HEK293T (cell line): ENCODE data around the gene XK.

ENCODE experiments used
- CTCF ChIA-PET: fragments of 350-600 bp; formaldehyde crosslinking; extraction: SDS; loops from one replicate; lab custom pipeline; 2021; ENCODE audit warnings: antibody characterized with exemption, inconsistent platforms; lab: Yijun Ruan, JAX
- POLR2A ChIA-PET: fragments of 350-600 bp; formaldehyde crosslinking; extraction: SDS; loops from one replicate; lab custom pipeline; 2020; ENCODE audit warnings: antibody characterized with exemption, inconsistent platforms; lab: Yijun Ruan, JAX
- DNase-seq: peaks from one replicate; pipeline ENCODE4 v3.0.0; 2012; ENCODE audit warnings: mixed read lengths; ENCODE audit errors: extremely low spot score
- ARNT ChIP-seq: fragments of 450-650 bp; IDR thresholded peaks from 2 replicates; pipeline ENCODE4 v1.6.1; 2017; ENCODE audit warnings: mild to moderate bottlenecking
- BHLHE40 ChIP-seq: fragments of 450-650 bp; IDR thresholded peaks from 2 replicates; pipeline ENCODE4 v1.6.1; 2016; ENCODE audit warnings: mild to moderate bottlenecking, moderate library complexity, borderline replicate concordance
- CTBP1 ChIP-seq: fragments of 450-650 bp; IDR thresholded peaks from 2 replicates; pipeline ENCODE4 v1.6.1; 2016; ENCODE audit warnings: borderline replicate concordance
- ELF4 ChIP-seq: fragments of 450-650 bp; IDR thresholded peaks from 2 replicates; pipeline ENCODE4 v1.6.1; 2017; ENCODE audit warnings: antibody characterized with exemption
- FOXA1 ChIP-seq: fragments of 450-650 bp; IDR thresholded peaks from 2 replicates; pipeline ENCODE4 v1.6.1; 2016; ENCODE audit warnings: mild to moderate bottlenecking
- FOXK2 ChIP-seq: fragments of 450-650 bp; IDR thresholded peaks from 2 replicates; pipeline ENCODE4 v1.6.1; 2016; ENCODE audit warnings: mild to moderate bottlenecking
- FOXM1 ChIP-seq: fragments of 450-650 bp; IDR thresholded peaks from 2 replicates; pipeline ENCODE4 v1.6.1; 2017; ENCODE audit warnings: mild to moderate bottlenecking, borderline replicate concordance
- HDGF ChIP-seq: fragments of 450-650 bp; IDR thresholded peaks from 2 replicates; pipeline ENCODE4 v1.6.1; 2017; ENCODE audit warnings: antibody characterized with exemption, borderline replicate concordance
- L3MBTL2 ChIP-seq: fragments of 450-650 bp; conservative IDR thresholded peaks from 2 replicates; pipeline ENCODE4 v1.6.1; 2016; ENCODE audit warnings: mild to moderate bottlenecking
- LEF1 ChIP-seq: fragments of 450-650 bp; IDR thresholded peaks from 2 replicates; pipeline ENCODE4 v1.6.1; 2017; ENCODE audit warnings: mild to moderate bottlenecking, borderline replicate concordance
- NFRKB ChIP-seq: fragments of 450-650 bp; IDR thresholded peaks from 2 replicates; pipeline ENCODE4 v1.6.1; 2016; ENCODE audit warnings: mild to moderate bottlenecking, moderate library complexity
- SP1 ChIP-seq: fragments of 450-650 bp; IDR thresholded peaks from 2 replicates; pipeline ENCODE4 v1.6.1; 2017
- SUZ12 ChIP-seq: fragments of 450-650 bp; IDR thresholded peaks from 2 replicates; pipeline ENCODE4 v1.6.1; 2016; ENCODE audit warnings: mild to moderate bottlenecking
- TARDBP ChIP-seq: fragments of 450-650 bp; IDR thresholded peaks from 2 replicates; pipeline ENCODE4 v1.6.1; 2016
- ZNF384 ChIP-seq: fragments of 450-650 bp; IDR thresholded peaks from 2 replicates; pipeline ENCODE4 v1.6.1; 2016
- TF ChIP-seq, protein P1 (sequence below): fragments of 450-650 bp; IDR thresholded peaks from 2 replicates; pipeline ENCODE4 v1.6.1; 2016

XK gene

DNA sequence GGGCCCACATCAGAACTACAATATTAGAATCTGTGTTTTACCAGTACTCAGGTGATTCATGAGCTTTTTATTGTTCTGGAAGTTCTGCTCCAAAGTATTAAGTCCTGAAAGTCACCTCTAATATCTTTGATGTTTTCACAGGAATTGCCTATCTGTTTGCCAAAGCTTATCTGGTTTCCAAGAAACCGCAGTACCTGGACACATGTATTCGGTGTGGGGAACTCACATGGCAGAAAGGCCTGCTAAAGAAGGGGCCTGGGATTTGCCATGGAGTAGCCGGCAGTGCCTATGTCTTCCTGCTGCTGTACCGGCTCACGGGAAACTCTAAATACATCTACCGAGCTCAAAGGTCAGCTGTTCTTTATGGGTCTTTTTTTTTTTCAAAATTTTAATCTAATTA lies 18.4 kb upstream of the XK start:
- TF ChIP-seq CTBP1 (no peak), NFRKB (no peak), FOXM1 (no peak), SP1 (no peak), TARDBP (no peak), L3MBTL2 (no peak), LEF1 (no peak), ARNT (no peak)
- TF ChIP-seq, protein P1, sequence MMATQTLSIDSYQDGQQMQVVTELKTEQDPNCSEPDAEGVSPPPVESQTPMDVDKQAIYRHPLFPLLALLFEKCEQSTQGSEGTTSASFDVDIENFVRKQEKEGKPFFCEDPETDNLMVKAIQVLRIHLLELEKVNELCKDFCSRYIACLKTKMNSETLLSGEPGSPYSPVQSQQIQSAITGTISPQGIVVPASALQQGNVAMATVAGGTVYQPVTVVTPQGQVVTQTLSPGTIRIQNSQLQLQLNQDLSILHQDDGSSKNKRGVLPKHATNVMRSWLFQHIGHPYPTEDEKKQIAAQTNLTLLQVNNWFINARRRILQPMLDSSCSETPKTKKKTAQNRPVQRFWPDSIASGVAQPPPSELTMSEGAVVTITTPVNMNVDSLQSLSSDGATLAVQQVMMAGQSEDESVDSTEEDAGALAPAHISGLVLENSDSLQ = no peak
- ChIA-PET POLR2A (no interaction called here), CTCF (no interaction called here)
- DNase-seq = no peak

DNA sequence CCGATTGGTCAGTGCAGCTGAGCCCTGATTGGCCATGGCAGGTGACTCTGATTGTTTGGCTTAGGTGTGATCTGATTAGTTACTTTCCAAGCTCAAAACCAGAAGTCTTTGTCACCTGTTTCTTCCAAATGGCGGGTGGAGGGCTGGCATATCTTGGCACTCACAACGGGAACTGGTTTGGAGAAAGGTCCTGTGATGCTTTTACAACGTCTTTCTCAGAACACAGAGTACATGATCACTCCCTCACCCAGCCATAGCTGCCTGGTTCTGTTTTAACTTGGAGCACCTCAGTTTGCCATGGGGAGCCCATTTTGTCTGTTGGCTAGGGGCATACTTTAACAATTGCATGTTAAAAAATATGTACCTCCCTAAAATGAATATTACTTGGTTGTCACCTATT lies 13.0 kb upstream of the XK start:
- ChIA-PET POLR2A (no interaction called here), CTCF (no interaction called here)
- TF ChIP-seq SUZ12 (no peak), TARDBP (no peak), L3MBTL2 (no peak)
- no peak for DNase-seq

DNA sequence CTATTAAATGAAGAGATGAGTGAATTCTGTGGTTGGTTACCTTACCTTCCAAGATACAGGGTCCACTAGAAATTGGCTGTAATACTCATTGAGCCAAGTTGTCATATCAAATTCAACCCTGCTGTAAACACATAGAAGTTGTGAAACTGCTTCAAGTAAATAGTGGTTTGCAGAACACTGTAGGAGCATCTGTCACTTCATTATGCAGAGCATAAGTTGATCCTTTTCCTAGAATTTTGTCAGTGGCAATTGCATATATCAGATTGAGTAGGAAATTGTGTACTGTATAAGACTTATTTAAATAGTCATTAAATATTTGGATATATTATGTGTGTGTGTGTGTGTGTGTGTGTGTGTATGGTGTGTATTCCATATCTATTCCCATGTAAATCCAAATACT lies 8.8 kb upstream of the XK start:
- CTCF ChIA-PET = no interaction called here
- TF ChIP-seq BHLHE40 (no peak), L3MBTL2 (no peak), ZNF384 (no peak), SUZ12 (no peak), CTBP1 (no peak), FOXA1 (no peak), SP1 (no peak)
- TF ChIP-seq, protein P1 = no peak
- POLR2A ChIA-PET = no interaction called here
- DNase-seq = no peak

DNA sequence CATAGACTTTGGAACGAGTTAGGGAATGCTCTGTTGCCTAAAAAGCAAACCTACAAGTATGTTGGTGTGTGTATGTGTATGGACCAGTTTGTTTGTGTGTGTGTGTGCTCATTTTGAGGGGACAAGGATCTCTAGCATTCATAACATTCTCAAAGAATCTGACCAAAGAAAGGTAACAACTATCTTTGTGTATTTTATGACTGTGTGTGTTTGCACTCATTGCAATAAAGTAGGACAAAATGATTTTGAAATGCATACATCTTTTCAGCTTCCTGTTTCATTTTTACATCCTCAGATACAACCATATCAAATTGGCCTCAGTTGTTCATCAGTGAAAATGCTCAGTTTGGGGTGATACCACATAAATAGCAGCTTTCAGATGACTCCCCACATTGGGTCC lies 8.3 kb upstream of the XK start:
- no peak for TF ChIP-seq ZNF384
- no peak for TF ChIP-seq FOXA1
- no peak for TF ChIP-seq CTBP1
- no peak for TF ChIP-seq LEF1
- no peak for TF ChIP-seq NFRKB
- no peak for TF ChIP-seq ELF4
- TF ChIP-seq TARDBP = no peak
- no peak for TF ChIP-seq SUZ12
- no peak for TF ChIP-seq SP1
- no peak for TF ChIP-seq ARNT
- no peak for TF ChIP-seq FOXK2
- TF ChIP-seq, protein P1 = no peak
- no peak for TF ChIP-seq HDGF
- TF ChIP-seq FOXM1 = no peak
- no peak for TF ChIP-seq L3MBTL2
- no peak for TF ChIP-seq BHLHE40
- no peak for DNase-seq
- ChIA-PET CTCF (no interaction called here), POLR2A (no interaction called here)

DNA sequence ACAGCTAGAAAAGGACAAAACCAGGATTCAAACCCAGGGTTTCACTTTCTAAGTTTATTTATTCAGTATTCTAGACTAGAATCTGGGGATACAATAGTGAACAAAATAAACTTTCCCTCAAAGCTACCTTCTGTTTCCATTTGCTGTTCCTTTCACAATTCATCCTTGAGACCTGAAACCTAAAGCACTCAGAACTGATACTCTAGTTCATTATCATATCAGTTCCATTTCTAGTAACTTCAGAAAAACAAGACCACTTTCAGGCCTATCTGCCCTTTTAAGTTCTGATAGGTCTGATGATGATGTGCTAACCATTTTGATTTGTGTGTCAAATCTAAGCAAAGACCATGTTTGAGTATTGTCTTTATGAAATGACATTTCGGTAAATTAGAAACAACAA lies 7.8 kb upstream of the XK start:
- CTCF ChIA-PET = no interaction called here
- POLR2A ChIA-PET = no interaction called here
- no peak for DNase-seq
- TF ChIP-seq ELF4 = no peak
- no peak for TF ChIP-seq SP1
- TF ChIP-seq FOXA1 = no peak
- no peak for TF ChIP-seq HDGF
- TF ChIP-seq, protein P1 = no peak
- TF ChIP-seq TARDBP = no peak
- no peak for TF ChIP-seq L3MBTL2
- no peak for TF ChIP-seq BHLHE40
- no peak for TF ChIP-seq ARNT
- no peak for TF ChIP-seq ZNF384
- TF ChIP-seq NFRKB = no peak
- TF ChIP-seq SUZ12 = no peak
- no peak for TF ChIP-seq FOXM1
- no peak for TF ChIP-seq CTBP1
- TF ChIP-seq LEF1 = no peak
- TF ChIP-seq FOXK2 = no peak

DNA sequence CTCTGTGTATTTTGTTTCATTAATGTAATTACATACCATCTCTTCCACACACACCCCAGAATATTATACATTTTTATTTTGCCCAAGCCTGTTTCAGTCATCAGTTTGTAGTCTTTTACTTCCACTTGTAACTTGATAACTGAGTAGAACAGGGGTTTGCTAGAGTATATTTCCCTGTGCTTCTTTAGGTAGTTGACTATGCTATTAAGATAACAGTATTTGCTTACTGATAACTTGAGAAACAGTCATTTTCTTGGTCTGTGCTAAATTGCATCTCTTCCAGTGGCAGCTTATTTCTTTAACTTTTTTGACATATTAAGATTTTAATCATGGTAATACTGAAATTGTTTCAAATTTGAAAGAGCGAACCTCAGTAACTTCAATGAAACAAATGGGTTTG lies 7.0 kb upstream of the XK start:
- ChIA-PET CTCF (no interaction called here), POLR2A (no interaction called here)
- no peak for TF ChIP-seq FOXA1
- TF ChIP-seq BHLHE40 = no peak
- no peak for TF ChIP-seq L3MBTL2
- TF ChIP-seq SP1 = no peak
- no peak for TF ChIP-seq SUZ12
- TF ChIP-seq, protein P1 = no peak
- no peak for TF ChIP-seq LEF1
- no peak for TF ChIP-seq CTBP1
- no peak for TF ChIP-seq ARNT
- TF ChIP-seq NFRKB = no peak
- no peak for TF ChIP-seq FOXM1
- no peak for TF ChIP-seq ELF4
- TF ChIP-seq HDGF = no peak
- DNase-seq = no peak
